ENCODE results near the gene FIGN.

Gene FIGN

GRCh38 chr2:163716101-163716500 is 19.7 kb downstream of the FIGN start:
- in situ Hi-C loops (cut with HindIII; ENCODE audit: low pct_ligation_motif_present, low pct_unique_long_range_greater_than_20kb, low sequenced_read_pairs), result no loop called here
- DNase-seq, result no peak

GRCh38 chr2:163715668-163716067 is 20.1 kb downstream of the FIGN start:
- in situ Hi-C loops (cut with HindIII; ENCODE audit: low pct_ligation_motif_present, low pct_unique_long_range_greater_than_20kb, low sequenced_read_pairs), result no loop called here
- no peak for DNase-seq

DNA sequence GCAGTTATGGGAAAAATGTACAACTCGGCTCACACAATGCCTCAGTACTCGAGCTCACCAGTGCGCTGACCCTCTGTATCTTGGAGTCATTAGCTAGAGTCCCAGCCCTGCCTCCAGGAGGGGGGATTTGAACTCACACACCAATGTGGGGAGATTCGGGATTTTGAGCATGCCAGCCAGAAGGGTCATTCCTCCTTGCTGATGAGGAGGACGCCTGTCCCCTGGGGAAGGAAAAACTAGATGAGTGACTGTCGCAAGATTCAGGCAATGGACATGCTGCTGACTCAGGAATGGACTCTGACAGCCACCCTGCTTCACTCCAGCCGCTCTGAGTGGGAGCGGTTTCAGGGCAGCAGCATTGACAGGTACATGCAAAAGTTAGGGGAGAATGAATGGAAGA is 20.6 kb downstream of the FIGN start:
- in situ Hi-C loops (cut with HindIII; ENCODE audit: low pct_ligation_motif_present, low pct_unique_long_range_greater_than_20kb, low sequenced_read_pairs), result no loop called here
- DNase-seq, result no peak

DNA sequence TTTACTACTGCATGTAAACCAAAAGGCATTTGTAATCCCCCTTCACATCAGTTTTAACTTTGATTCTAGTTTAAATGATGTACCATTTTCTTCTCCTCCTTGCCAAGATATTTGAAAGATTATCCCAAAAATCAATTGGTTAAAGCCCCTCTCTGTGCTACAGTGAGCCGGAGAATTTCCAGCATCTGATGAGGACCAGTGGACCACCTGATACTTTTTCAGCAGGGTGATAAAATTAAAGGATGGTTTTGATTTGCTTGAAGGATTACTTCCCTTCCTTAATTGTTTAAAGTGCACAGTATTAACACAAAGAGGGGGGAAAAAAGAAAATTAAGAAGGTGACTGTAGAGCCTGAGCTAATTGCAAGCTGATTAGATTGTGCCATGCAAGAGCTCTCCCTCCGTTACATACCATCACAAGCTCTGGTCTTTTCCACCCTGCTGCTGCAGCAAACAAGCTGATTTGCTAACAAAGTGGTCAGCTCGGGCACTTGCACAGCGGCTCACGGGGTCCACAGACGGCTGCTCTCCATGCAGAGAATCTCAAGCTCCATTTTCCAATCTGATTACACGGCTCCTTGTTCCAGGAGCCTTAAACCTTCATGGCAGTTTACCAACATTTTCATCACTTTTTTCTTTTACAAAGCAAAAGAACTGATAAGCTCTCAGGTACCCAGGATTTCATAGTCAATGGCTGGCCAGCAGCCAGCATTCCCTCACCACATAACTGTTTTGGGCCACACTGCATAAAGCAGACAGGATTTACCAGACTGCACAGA is 22.1 kb downstream of the FIGN start:
- in situ Hi-C loops (cut with HindIII; ENCODE audit: low pct_ligation_motif_present, low pct_unique_long_range_greater_than_20kb, low sequenced_read_pairs), result no loop called here
- DNase-seq, result no peak

GRCh38 chr2:163711699-163712098 is 24.1 kb downstream of the FIGN start:
- DNase-seq, result no peak
- in situ Hi-C loops (cut with HindIII; ENCODE audit: low pct_ligation_motif_present, low pct_unique_long_range_greater_than_20kb, low sequenced_read_pairs), result no loop called here

GRCh38 chr2:163711258-163711657 is 24.6 kb downstream of the FIGN start:
- DNase-seq, result no peak
- in situ Hi-C loops (cut with HindIII; ENCODE audit: low pct_ligation_motif_present, low pct_unique_long_range_greater_than_20kb, low sequenced_read_pairs), result no loop called here

DNA sequence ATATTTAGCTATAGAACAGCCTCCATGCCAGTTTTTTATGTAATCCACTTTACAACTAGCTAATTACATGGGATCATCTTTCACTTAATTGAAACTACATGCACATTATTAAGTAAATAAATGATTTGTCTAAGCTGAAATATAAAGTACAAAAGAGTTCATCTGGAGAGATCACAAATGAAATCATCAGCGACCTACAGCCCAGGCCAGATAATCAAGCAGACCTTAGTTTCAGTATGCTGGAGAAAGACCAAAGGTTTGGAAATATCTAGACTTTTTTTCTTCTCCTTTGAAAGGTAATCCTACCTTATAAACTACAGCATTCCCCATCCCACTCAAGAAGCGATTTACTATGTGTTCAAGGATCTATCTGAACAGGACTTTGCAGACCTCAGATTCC is 26.5 kb downstream of the FIGN start:
- DNase-seq, result no peak
- in situ Hi-C loops (cut with HindIII; ENCODE audit: low pct_ligation_motif_present, low pct_unique_long_range_greater_than_20kb, low sequenced_read_pairs), result no loop called here

- DNase-seq, result no peak
- in situ Hi-C loops (cut with HindIII; ENCODE audit: low pct_ligation_motif_present, low pct_unique_long_range_greater_than_20kb, low sequenced_read_pairs), result no loop called here
These were observed 27.5 kb downstream of the FIGN start for GRCh38 chr2:163708265-163708664.

DNA sequence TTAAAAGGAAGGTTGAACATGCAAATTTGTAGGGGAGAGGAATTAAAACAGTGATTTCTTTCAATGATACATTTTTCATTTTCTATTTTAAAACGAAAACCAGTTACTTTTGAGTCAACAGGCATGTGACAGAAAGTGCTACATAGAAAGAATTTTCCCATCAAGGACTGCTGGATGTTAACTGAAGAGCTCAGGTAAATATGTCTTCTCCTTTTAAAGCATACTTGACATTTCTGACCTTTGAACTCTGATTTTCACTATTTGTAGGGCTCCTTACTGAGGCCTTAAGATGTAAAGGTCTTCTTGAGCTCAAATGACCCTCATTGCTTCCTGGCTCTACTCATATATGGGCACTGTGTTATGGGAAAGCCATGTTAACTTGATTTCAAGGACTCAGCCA is 32.4 kb downstream of the FIGN start:
- in situ Hi-C loops (cut with HindIII; ENCODE audit: low pct_ligation_motif_present, low pct_unique_long_range_greater_than_20kb, low sequenced_read_pairs), result no loop called here

DNA sequence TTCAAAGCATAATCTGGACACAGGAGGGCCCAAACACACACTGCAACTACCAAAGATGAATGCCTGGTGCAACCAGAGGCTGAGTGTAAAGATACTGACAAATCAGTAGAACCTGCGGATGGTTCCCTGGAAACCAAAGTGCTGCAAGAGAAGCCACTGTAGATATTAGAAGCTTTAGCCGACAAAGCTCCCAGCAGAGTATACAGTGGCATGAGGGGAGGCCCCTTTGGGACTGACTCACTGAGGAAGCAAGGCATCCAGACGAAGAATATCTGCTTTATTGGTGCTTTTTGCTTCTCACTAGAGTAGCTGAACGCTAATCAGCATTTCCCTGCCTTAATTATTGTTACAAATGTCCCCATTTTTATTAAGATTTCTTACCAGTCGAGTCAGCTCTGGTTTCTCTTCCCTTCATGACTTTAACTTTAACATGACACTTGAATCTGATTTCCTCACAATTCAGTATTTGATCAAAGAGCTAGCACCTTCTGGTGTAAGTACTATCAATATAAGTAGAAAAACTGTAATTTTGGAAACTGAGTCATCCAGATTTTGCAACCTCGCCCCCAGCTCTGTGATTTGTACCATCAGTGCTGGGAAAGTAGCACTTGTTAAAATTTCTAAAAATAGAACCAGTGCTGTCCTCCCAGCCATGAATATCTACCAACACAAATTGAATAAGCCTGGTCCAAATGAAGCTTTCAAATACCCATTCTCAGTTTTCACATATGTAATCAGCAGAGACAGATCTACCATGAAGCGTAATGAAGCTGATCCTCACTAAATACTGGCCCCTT is 34.2 kb downstream of the FIGN start:
- DNase-seq, result no peak
- in situ Hi-C loops (cut with HindIII; ENCODE audit: low pct_ligation_motif_present, low pct_unique_long_range_greater_than_20kb, low sequenced_read_pairs), result no loop called here

More for the DNA sequence above, 32.4 kb downstream of the FIGN start:
- DNase-seq, result no peak

DNA sequence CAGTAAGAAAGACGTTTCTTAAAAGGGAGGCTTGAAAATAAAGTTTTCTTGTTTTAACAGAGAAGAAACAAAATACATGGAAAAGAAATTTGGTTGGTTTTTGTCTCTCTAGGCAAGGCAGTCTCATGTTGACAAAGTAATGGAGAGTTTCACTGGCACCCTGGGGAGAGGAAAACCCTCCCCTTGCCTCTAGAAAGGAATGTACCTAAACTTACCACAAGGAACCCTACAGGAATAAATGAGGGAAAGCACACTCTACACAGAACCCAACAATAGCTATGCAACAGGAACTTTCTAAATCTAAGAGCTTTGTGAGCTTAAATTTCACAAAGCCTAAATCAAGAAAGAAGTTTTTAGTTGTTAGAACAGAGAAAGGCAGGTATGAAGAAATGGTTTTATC is 37.0 kb downstream of the FIGN start:
- DNase-seq, result peak; percentile 29
- in situ Hi-C loops (cut with HindIII; ENCODE audit: low pct_ligation_motif_present, low pct_unique_long_range_greater_than_20kb, low sequenced_read_pairs), result no loop called here

DNA sequence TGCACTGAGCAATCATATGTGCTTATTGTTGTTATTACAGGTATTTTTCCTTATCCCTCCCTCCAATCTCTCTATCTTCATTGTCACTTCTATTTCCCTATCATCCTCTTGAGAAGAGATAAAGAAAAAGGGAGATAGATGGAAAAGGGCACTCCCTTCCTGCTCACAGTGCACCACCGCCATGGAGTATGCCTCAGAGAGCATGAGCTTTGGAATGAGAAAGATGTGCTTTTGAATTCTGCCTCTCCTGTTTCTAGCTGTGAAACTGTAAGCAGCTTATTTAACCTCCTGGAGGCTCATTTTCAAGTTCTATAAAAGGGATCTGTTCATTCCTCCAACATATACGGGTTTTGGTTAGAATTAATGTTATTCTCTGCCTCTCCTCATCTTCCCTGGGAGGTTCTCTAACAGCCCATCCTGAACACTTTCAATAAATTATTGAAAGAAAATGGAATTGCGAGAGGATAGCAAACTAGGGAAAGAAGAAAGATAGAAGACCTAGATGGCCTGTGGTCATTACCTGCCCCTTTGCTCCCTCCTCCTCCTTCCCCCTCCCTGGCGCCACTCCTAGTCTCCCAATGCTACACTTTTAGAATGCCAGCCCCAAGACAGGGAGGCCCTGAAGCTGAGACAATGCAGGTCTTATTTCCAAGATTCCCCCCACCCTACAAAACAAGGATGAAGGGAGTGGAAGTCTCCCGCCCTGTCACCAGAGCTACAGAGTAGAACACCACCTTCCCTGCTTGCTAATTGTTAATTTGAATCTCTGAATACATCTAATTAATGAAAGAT is 37.8 kb downstream of the FIGN start:
- no peak for DNase-seq
- in situ Hi-C loops (cut with HindIII; ENCODE audit: low pct_ligation_motif_present, low pct_unique_long_range_greater_than_20kb, low sequenced_read_pairs), result no loop called here

GRCh38 chr2:163697429-163697828 is 38.4 kb downstream of the FIGN start:
- in situ Hi-C loops (cut with HindIII; ENCODE audit: low pct_ligation_motif_present, low pct_unique_long_range_greater_than_20kb, low sequenced_read_pairs), result no loop called here
- DNase-seq, result no peak

GRCh38 chr2:163693484-163693883 is 42.3 kb downstream of the FIGN start:
- in situ Hi-C loops (cut with HindIII; ENCODE audit: low pct_ligation_motif_present, low pct_unique_long_range_greater_than_20kb, low sequenced_read_pairs), result no loop called here
- no peak for DNase-seq

GRCh38 chr2:163692611-163693482 is 43.0 kb downstream of the FIGN start:
- DNase-seq, result peak; percentile 65
- in situ Hi-C loops (cut with HindIII; ENCODE audit: low pct_ligation_motif_present, low pct_unique_long_range_greater_than_20kb, low sequenced_read_pairs), result no loop called here

- in situ Hi-C loops (cut with HindIII; ENCODE audit: low pct_ligation_motif_present, low pct_unique_long_range_greater_than_20kb, low sequenced_read_pairs), result no loop called here
- peak; percentile 48 for DNase-seq
These were observed 43.7 kb downstream of the FIGN start for GRCh38 chr2:163692081-163692480.

DNA sequence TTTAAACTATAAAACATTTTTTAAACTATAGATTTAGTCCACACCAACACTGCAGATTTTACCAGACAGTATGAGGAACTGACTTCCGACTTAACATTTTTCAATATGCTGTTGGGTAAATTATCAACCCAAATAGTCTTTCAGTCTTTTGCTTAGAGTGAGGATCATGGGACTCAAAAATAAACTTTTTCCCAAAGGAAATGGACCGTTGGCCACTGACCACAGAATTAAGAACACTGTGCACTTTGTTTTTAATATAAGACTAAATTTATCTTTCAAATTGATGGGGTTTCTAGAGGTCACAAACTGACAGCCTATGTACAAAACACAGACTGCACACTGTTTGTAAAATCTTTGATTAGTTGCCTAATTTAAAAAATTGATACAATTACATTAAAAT is 44.9 kb downstream of the FIGN start:
- peak; percentile 33 for DNase-seq
- in situ Hi-C loops (cut with HindIII; ENCODE audit: low pct_ligation_motif_present, low pct_unique_long_range_greater_than_20kb, low sequenced_read_pairs), result no loop called here

- in situ Hi-C loops (cut with HindIII; ENCODE audit: low pct_ligation_motif_present, low pct_unique_long_range_greater_than_20kb, low sequenced_read_pairs), result no loop called here
These were observed 48.6 kb downstream of the FIGN start for GRCh38 chr2:163687217-163687616.

More at GRCh38 chr2:163687217-163687616, 48.6 kb downstream of the FIGN start:
- DNase-seq, result no peak

Data from ACHN (cell line).